ENCODE data around the gene EHHADH.

- TF ChIP-seq CTCF (IDR thresholded peaks at IDR 0.05): no peak
- no peak for TF ChIP-seq EZH2phosphoT487 (IDR thresholded peaks at IDR 0.05)
- TF ChIP-seq EZH2 (IDR thresholded peaks at IDR 0.05): no peak
Observed at GRCh38 chr3:185267193-185267592, 13.3 kb upstream of the EHHADH start.
